Medulla oblongata (tissue), 1 donor: Measurements from ENCODE around the gene DDB1.
A peak's percentile ranks its signal among the peaks of the same experiment; 100 is the strongest.

Experiments used
- DNase-seq: peaks from one replicate; pipeline ENCODE4 v3.0.0-alpha.2; 2015; ENCODE audit errors: extremely low spot score

DDB1 gene

DNA sequence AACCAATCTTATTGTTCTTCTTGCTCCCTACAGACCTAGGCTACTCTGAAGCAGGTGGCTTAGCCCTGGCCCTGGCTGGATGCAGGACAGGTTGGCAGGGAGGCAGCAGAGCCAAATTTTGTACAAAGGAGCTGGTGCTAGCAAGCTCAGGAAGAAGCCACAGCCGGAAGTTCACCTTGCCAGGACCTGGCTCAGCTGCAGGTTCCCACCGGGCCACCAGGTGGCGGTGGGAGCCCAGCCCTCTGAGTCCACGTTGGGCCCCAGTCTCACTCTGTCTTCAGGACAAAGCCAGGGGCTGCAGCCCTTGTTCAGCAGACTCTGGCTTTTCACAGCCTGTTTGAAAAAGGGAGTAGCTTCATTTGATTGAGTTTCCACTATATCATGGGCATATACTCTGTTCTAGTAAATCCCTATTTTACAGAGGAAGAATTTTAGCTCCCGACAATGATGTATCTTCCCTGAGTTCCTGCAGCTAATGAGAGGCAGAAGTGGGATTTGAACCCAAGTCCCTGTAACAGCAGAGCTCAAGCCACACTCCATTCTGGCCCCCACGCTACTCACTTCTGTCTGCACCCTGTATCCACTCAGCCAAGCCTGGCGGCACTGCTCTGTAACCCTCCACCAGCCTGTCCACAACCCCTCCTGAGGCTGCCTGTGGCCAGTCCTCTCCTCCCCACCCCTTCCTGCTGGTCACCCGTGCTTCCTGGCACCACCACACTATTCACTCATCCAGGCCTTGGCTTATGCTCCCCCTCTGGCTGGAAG lies 3.4 kb upstream of the DDB1 start:
- peak; percentile 76 for DNase-seq

DNA sequence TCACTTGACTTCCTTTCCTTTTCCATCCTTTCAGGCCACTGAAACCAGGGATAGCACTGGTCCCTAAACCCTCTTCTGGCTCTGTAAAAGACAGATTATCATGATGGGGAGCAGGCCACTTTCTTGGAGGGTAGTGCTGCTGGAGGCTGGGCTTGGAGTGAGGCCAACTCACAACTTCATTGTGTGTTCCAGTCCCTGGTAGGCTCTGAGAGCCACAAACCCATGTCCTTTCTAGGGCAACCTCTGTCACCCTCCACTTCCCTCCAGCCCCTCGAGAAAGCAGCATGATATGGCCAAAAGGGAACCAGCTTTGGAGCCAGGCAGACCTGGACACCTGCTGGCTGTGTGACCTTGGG lies 2.4 kb upstream of the DDB1 start:
- DNase-seq = no peak

DNA sequence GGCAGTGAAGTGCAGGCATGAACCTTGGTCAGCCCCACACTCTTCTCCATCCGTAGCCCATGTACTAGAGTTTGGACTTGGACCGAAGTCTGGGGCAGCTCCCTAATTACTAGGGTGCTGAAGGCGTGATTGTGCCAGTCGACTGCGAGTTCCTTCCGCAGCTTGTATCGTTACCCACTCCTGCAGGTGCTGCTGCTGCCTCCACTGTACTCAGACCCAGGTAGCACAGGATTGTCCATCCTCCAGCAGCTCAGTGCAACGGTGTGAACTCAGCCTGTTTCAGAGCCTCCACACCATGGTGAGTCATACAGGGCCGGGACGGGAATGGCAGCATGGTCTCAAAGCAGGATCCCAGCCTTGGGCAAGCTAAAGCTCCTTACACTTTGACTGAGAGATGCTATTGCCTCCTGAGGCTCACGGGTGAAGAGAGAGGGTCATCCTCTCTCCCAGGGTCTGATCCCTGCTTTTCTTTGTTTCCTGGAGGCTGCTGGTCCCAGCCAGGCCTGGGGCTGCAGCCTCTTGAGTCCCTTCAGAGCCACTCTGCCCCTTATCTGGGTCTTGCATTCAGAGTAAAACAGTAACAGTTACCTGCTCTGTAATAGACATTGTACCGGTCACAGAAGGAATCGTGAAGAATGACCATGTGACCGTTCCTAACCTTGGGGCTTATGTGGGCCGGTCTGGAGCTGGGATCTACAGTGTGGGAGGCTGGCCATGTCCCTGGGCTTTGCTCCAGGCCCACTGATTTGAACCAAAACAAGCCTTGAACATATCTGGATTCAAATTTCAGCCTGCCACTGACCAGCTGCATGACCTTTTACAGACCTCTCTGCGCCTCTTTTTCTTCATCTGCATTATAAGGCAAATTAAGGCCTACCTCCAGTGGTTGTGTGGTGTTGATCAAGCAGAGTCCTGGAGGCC lies 1.8 kb upstream of the DDB1 start:
- DNase-seq = no peak

DNA sequence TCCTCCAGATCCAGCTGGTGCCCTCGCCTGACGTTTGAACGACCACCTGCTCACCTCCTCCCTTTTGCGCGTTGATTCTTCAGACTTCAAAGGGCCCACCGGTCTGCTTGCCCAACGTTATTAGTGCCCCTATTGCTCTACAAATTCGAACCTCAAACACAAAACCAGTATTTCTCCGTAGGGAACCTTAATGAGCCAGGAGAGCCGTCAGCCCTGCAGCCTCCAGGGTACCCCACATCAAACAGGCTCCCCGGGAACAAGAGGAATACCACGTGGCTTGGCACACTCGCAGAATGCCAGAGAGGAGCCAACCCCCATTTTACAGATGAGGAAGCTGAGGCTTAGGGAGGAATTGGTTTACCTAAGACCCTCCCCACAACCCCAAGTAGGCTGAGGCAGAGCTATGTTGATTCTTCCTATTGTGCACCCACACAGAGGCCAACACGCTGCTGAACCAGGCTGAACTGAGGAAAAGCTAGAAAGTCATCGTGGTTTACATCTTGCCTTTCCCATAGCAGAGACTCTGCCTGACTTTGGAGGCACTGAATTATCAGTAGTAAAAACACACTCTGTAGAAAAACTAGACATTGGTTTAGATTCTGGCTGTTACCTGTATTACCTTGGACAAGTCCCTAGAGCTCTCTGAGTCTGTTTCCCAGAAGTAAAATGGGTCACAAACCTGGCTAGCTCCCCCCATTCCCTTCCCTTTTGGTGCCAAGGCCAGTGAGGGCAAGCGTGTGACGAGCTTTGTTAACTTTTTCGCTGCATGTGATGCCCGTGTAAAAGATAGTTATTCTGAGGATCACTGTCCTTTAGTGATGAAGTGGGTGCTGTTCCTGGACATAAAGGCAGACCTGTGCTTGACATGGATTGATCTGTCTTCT lies 887 bp upstream of the DDB1 start:
- DNase-seq = no peak

DNA sequence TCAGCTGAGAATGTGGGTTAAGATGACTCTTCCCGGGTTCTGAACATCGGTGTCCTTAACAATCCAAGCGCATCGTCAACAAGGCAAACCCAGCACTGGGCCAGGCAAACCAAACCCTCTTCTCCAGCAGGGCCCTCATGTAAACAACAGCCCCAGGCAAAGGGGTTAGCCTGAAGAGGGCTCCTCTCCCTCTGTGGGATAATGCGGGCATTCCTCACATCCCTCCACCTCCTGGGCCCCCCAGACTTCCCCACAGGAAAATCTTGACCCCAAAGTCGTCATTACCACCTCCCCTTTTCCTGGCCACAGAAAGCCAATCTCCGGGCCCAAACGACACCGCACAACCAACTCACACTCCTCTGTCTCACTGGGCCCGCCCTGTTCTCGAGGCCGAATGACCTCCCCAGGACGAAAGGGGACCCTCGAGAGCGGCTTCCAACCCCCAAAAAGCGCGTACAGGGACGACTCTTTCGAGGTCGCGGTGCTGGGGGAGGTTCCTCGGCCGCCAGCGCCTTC lies 566 bp downstream of the DDB1 start:
- no peak for DNase-seq

DNA sequence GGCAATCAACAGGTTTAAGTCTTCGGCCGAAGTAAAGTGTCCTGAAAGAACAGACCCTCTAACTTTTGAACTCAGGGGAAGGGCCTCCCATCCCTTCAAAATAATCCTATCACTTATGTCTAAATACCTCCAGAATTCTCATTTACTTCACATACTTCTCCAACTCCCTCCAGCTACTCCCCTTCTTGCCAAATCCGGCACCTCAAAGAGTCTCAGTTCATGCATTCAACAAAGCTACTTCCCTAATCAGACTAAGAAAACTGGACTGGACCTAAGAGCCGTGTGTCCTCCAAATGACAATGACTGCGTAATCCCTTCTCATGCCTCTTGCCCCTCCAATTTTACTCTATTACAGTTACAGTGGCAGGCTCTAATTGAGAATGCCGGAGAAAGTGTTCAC lies 1.3 kb downstream of the DDB1 start:
- DNase-seq = no peak

DNA sequence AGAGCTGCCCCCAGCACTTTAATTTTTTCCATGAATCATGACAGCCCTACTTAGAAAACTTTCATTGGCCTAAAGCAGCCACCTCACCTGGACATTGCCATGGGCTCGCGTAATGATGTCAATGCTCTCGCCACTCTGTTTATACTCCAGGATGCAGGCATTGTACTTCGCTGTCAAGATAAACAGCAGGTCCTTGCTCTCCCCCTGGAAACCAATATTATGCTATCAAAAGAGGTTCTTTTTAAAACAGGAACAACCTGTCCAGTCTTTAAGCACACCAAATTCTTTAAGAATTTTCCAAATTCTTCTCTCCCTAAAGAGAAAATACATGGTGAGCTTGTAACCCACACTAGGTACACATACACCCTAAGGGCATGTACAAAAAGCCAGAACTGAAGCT lies 3.0 kb downstream of the DDB1 start:
- DNase-seq = no peak

DNA sequence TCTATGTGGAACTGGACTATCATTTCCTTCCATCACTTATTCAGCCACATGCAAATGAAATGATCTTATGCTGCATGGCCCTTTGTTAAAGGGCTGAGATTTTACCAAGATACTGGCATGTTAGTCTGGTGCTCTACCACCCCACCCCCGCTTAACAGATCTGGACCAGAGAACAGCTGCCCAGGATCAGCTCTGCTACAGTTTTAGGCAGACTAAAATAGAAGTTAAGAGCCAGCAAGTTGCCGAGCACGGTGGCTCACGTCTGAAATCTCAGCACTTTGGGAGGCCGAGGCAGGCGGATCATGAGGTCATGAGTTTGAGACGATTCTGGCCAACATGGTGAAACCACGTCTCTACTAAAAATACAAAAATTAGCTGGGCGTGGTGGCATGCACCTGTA lies 4.6 kb downstream of the DDB1 start:
- no peak for DNase-seq

DNA sequence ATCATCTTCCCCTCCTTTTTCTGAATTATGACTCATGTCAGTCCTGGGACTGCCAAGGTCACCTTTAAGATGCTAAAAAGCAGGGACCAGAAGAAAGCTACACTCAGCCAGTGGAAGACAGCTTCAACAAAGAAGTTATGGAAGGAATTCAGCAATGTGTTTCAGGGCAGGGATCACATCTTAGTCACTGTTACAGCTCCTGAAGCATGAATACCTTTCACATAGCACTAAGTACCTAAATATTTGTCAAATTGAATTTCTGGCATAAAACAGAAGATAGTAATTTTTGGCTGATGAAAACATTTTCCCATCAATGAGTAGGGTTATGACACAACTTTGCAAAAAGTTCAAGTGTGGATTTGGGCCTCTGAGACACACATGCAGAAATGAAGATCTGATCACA lies 5.2 kb downstream of the DDB1 start:
- DNase-seq = no peak

DNA sequence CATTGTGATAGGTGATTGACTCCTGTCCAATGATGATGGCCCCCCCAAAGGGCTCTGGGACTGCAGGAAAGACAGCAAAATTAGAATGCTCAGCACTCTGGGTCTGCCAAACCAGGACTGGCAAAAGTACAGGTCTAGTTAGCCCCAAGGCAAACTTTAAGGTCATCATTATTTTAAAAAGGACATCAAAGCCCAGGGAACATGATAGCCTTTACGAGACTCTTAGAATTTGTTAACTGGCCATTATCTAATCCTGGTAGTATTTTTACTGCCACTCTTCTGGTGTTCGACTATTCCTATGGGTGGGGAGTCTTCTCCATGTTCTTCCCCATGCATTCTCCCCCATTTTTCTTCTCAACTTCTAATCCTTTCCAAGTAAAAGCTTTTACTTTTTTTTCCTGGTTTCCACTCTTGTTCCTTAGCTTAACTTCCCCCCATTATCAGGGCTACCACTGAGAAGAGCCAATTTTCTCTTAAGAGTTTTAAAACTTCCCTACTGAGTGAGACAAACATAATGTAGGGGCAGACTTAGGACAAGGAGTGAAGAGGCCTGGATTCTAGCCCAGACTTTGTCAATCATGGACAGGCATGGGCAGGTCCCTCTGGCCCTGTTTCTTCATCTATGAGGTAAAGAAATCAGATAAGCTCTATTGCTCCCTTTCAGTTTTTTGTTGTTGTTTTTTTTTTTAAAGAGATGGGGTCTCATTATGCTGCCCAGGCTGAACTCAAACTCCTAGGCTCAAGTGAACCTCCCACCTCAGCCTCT lies 7.1 kb downstream of the DDB1 start:
- no peak for DNase-seq

DNA sequence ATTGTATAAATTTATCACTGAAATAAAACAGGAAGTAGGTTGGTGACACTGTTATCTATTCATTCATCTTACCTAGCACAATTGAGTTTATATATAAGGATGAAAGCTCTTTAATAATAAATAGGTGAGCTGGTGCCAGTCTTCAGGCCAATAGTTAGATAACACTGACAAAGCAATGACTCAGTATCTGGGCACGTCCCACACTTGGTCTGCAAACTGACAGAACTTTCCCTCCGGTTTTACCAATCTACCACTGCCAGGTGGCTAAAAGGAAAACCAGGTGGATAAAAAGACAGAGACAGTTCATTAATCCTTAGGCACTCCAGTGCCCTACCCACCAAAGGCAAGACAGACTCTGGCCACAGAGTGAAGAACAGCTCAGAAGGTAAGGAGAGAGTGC lies 17.6 kb downstream of the DDB1 start:
- DNase-seq = no peak

DNA sequence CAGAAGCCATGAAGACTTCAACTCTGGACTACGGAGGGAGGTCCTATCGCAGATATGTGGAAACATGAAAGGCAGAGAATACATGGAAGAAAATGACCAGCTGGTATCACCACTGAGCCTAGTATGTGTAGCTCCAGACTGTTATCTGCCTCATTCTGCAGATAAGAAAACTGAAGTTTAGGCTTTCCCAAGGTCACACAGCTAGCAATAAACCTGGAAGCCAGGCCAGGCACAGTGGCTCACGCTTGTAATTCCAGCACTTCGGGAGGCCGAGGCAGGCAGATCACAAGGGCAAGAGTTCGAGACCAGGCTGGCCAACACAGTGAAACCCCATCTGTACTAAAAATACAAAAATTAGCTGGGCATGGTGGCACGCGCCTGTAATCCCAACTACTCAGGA lies 22.2 kb downstream of the DDB1 start:
- DNase-seq = no peak

DNA sequence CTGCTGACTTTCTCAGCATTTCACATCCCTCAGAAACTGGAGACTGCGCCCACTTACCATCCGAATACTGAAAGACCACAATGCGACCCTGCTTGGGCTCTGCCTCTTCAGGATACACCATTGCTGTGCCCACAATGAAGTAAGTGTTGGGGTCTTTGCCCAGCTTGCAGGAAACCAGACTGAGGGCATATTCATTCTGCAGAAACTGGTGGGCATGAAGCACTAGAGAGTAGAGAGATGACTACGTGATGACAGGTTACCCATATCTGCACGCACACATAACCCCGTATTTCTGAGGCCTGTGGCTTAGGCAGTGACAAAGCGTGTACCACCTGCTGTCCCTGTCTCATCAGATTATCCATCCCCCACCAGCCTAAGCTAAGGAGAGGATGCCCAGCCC lies 23.2 kb downstream of the DDB1 start:
- DNase-seq = no peak

DNA sequence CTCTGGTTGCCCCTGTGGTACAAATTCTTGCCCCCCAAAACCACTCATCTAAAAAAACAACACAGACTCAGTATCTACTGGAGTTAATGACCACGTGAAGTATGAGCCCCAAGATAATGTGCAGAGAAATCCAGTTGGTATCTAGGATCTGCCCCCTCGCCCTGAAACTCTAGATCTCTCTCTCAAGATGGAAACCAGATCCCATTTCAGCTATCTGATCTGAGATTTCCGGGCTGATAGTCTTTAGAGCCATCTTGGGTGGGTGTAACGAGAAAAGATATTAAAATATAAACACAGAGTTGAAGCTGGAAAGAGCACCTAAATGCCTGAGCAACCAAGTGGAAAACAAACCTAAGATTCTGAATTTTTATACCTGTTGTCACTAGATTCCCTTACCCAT lies 23.8 kb downstream of the DDB1 start:
- no peak for DNase-seq

DNA sequence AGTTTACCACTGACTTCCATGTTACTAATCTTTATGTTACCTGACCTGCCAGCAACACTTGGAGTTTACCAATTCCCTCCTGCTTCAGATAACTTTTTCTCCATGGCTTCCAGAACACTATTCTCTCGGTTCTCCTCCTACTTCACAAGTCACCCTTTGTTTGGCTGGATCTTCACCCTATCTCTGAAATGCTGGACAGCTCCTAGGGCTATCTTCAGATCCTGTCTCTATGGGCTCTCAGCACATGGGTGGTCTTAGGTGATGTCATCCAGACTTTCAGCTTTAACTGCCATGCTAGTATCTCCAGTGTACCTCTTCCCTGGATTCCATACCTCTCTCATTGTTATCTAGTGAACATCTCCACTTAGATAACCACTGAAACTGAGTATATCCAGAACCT lies 25.6 kb downstream of the DDB1 start:
- no peak for DNase-seq

DNA sequence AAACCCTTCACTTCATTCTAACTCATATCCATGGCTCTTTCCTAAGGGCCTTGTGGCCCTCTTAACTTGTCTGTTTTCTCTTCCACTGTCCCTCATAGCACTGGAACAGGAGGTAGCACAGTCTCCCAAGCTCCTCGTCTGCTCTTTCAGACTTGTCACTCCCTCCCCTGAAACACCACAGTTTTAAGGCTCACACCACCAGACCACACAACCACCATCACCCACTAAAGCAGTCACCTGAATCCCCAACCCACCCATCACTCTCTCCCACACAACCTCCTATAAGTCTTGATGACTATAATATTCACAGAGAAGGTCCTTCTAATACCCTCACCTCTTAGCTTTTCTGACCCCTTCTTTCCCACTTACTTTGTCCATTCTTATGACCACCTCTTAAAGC lies 26.7 kb downstream of the DDB1 start:
- no peak for DNase-seq

DNA sequence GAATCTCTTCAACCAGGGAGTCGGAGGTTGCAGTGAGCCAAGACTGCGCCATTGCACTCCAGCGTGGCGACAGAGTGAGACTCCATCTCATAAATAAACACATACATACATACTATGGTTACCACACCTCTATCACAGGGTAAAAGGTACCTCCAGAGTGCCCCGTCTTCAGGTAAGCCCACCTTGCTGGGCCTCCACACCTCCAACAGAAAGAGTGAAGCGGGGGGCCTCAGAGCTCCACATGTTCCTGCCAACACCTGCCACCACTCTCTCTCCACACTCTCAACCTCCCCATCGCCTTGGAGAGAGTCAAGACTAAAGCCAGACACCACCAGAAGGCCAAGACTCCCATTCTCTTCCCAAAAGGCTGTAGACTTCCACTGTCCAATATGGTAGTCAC lies 27.5 kb downstream of the DDB1 start:
- DNase-seq = no peak

DNA sequence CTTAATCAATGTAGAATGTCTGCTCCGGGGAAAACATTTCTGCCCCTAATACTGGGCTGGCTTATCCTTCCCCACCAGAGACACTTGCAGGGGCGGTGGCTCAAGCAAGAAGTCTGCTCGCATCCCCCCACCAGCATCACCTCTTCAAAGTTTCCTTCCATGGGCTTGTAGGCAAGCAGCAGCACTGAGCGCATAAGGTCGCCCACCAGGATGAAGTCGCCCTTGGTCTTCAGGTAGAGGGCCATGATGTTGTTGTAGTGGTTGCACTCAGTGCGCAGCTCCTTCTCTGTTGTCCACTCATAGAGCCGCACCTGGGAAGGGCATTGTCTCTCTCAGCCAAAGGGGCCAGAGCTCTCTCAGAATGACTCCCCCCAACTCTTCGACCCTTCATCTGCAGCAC lies 29.2 kb downstream of the DDB1 start:
- no peak for DNase-seq

DNA sequence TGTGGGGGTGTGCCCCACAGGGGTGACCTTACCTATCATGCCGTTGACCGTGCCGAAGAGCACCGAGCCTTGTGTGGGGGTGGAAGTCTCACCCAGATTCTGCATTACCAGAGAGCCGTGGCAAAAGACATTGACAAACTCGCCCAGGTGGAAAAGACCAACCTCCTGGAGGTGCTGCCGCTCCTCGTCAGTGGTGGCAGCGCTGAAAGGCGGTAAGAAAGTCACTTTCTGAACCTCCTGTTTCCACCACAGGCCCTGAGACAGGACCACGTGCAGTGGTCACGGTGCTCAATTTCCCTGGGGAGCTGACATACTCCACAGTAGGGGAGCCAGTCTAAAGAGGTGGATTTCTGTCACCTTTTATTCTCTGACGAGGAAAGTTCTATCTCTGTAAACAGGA lies 30.4 kb downstream of the DDB1 start:
- DNase-seq = no peak

DNA sequence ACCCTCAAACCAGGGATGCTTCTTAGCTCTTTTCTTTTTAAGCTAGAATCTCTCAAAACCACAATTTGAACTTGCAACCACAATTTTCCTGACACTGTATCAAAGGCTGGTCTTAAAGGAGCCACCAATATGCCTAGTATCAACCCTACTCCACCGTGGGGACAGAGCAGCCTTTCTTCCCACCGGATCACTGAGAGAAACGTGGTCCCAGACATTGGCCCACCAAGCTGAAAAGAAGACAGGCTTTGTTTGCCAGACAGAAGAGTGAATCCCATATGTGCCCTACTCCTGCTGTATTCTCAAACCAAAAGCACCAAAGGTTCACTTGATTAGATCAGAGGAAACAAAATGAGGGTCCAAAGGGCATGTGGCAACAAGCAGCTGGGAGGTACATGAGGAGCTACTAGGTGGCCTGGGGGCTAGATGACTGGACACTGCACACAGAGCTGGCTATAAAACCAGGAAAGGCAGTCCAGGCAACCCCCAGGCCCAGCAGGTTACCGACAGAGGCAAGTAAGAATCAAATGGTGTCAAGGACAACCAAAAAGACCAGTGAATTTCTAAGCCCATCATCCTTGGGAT lies 34.2 kb downstream of the DDB1 start:
- no peak for DNase-seq

DNA sequence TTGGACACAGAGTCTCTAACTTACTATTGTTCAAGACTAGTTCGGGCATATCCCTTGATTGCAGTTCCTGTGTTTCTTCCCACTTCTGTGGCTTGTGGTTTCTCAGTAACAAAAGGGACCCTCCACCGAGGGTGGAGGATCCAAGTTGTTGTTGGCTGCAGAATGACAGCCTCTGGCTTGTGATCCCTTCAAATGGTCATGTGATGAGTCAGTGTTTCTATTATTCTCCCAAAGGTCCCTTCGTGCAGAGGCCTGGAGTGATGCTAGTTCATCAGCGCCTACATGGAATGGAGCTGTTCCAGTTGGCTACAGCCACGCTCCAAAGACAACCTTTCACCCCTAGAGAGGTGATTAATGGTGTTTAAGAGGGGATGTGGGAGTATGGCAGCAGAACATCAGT lies 35.2 kb downstream of the DDB1 start:
- DNase-seq = peak; percentile 68
